KMS-11 (cell line): Measurements from ENCODE around the gene TTC3.

Source experiments
- H2AFZ ChIP-seq: fragments of 200-600 bp; sonication (generic); 2 replicates; pipeline ENCODE4 v1.6.1; 2016; ENCODE audit warnings: antibody characterized with exemption, mixed run types, low read depth
- H3K27ac ChIP-seq: fragments of 200-600 bp; sonication (generic); 2 replicates; pipeline ENCODE4 v1.6.1; 2016; ENCODE audit warnings: mild to moderate bottlenecking, mixed run types
- H3K27me3 ChIP-seq: fragments of 200-600 bp; sonication (generic); 2 replicates; pipeline ENCODE4 v1.6.1; 2017; ENCODE audit warnings: mild to moderate bottlenecking, low read depth, mixed run types, moderate library complexity; ENCODE audit not compliant: insufficient read depth
- H3K36me3 ChIP-seq: fragments of 200-600 bp; sonication (generic); 2 replicates; pipeline ENCODE4 v1.6.1; 2017; ENCODE audit warnings: mild to moderate bottlenecking, mixed run types; ENCODE audit not compliant: insufficient read depth
- H3K4me1 ChIP-seq: fragments of 200-600 bp; sonication (generic); 2 replicates; pipeline ENCODE4 v1.6.1; 2016; ENCODE audit warnings: mild to moderate bottlenecking, low read depth, mixed run types; ENCODE audit not compliant: poor library complexity, severe bottlenecking
- H3K4me2 ChIP-seq: fragments of 200-600 bp; sonication (generic); 2 replicates; pipeline ENCODE4 v1.7.0; 2016; ENCODE audit warnings: mild to moderate bottlenecking, mixed run types
- H3K4me3 ChIP-seq: fragments of 200-600 bp; sonication (generic); IDR thresholded peaks from 2 replicates; pipeline ENCODE4 v1.6.1; 2017; ENCODE audit warnings: low read depth, low read length, mixed read lengths; ENCODE audit not compliant: insufficient read depth
- H3K79me2 ChIP-seq: fragments of 200-600 bp; sonication (generic); 2 replicates; pipeline ENCODE4 v1.6.1; 2016; ENCODE audit warnings: low read depth, mixed run types; ENCODE audit not compliant: insufficient read depth
- H3K9ac ChIP-seq: fragments of 200-600 bp; sonication (generic); 2 replicates; pipeline ENCODE4 v1.6.1; 2016; ENCODE audit warnings: mild to moderate bottlenecking, mixed run types
- H4K20me1 ChIP-seq: fragments of 200-600 bp; sonication (generic); 2 replicates; pipeline ENCODE4 v1.6.1; 2016; ENCODE audit warnings: mild to moderate bottlenecking, mixed run types; ENCODE audit not compliant: insufficient read depth
- TF ChIP-seq, protein P1 (sequence below): fragments of 200-600 bp; sonication (generic); conservative IDR thresholded peaks from 2 replicates; pipeline ENCODE4 v1.6.1; 2017; ENCODE audit warnings: low read depth, mild to moderate bottlenecking, antibody characterized with exemption, low read length, moderate library complexity, mixed read lengths

Gene TTC3

DNA sequence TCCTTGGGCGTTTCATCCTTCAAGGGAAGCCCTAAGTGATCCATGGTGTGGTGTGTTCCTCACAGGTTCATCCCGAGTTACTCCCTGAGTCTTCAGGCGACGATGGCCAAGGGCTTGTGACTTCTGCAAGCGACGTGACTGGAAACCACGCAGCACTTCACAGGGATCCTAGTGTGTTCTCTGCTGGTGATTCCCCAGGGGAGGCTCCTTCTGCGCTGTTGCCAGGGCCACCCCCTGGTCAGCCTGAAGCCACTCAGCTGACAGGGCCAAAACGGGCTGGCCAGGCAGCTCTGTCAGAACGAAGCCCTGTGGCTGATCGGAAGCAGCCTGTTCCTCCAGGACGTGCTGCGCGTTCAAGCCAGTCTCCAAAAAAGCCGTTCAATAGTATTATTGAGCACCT, 122.6 kb downstream of the TTC3 start:
- Histone ChIP-seq H3K9ac (no peak overlapping the region), H3K4me2 (no peak overlapping the region), H3K36me3 (no peaks in the 10 kb centered on the region)

DNA sequence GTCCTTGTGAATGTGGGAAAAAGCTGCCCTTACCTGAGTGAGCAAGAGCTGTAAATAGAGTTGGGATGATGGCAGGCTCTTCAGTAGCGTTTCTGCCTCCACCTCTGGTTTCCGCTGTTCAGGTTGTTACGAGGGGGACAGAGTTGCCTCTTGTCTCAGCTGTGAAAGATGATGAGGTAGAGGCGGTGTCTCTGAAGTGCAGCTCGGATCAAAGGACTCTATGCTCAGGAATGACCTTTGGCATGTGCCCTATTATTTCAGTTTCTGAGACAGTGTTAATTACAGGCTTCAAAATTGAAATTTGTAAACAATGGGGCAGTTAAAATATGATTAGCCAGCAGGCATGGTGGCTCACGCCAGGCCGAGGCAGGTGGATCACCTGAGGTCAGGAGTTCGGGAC, 123.8 kb downstream of the TTC3 start:
- Histone ChIP-seq H3K27ac (no peak overlapping the region), H3K4me1 (no peaks in the 10 kb centered on the region), H3K9ac (no peak overlapping the region), H4K20me1 (no peaks in the 10 kb centered on the region), H3K79me2 (no peaks in the 10 kb centered on the region), H3K4me2 (no peak overlapping the region), H3K27me3 (no peaks in the 10 kb centered on the region), H3K4me3 (no peak overlapping the region), H3K36me3 (no peaks in the 10 kb centered on the region), H2AFZ (no peak overlapping the region)
- TF ChIP-seq, protein P1, sequence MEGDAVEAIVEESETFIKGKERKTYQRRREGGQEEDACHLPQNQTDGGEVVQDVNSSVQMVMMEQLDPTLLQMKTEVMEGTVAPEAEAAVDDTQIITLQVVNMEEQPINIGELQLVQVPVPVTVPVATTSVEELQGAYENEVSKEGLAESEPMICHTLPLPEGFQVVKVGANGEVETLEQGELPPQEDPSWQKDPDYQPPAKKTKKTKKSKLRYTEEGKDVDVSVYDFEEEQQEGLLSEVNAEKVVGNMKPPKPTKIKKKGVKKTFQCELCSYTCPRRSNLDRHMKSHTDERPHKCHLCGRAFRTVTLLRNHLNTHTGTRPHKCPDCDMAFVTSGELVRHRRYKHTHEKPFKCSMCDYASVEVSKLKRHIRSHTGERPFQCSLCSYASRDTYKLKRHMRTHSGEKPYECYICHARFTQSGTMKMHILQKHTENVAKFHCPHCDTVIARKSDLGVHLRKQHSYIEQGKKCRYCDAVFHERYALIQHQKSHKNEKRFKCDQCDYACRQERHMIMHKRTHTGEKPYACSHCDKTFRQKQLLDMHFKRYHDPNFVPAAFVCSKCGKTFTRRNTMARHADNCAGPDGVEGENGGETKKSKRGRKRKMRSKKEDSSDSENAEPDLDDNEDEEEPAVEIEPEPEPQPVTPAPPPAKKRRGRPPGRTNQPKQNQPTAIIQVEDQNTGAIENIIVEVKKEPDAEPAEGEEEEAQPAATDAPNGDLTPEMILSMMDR, result no peak

More for the DNA sequence above, 122.6 kb downstream of the TTC3 start:
- H3K79me2 ChIP-seq, result no peaks in the 10 kb centered on the region
- no peaks in the 10 kb centered on the region for H4K20me1 ChIP-seq
- no peak overlapping the region for H3K27ac ChIP-seq
- TF ChIP-seq, protein P1, result no peak
- no peak overlapping the region for H3K4me3 ChIP-seq
- H3K4me1 ChIP-seq, result no peaks in the 10 kb centered on the region
- no peak overlapping the region for H2AFZ ChIP-seq
- H3K27me3 ChIP-seq, result no peaks in the 10 kb centered on the region

DNA sequence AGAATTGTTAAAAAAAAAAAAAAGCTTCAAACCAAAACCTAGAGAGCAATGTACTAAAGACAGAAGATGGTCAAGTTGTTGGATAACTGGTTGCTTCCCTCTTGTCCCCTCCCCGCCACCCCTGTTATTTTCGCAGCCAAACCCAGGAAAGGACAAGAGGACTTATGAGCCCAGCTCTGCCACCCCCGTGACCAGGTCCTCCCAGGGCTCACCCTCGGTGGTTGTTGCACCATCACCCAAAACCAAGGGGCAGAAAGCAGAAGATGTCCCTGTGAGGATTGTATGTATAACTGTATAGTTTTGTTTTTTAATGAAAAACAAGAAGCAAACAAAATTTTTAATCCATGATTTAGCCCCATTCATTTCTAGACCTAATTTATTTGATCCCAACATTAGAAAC, 124.7 kb downstream of the TTC3 start:
- TF ChIP-seq, protein P1, result no peak
- Histone ChIP-seq H3K27me3 (no peaks in the 10 kb centered on the region), H3K36me3 (no peaks in the 10 kb centered on the region; the same call in 1 of the 2 replicates), H3K4me3 (no peak overlapping the region), H4K20me1 (no peaks in the 10 kb centered on the region), H3K4me2 (no peak overlapping the region), H2AFZ (no peak overlapping the region), H3K9ac (no peak overlapping the region), H3K79me2 (no peaks in the 10 kb centered on the region), H3K4me1 (no peaks in the 10 kb centered on the region), H3K27ac (no peak overlapping the region)

DNA sequence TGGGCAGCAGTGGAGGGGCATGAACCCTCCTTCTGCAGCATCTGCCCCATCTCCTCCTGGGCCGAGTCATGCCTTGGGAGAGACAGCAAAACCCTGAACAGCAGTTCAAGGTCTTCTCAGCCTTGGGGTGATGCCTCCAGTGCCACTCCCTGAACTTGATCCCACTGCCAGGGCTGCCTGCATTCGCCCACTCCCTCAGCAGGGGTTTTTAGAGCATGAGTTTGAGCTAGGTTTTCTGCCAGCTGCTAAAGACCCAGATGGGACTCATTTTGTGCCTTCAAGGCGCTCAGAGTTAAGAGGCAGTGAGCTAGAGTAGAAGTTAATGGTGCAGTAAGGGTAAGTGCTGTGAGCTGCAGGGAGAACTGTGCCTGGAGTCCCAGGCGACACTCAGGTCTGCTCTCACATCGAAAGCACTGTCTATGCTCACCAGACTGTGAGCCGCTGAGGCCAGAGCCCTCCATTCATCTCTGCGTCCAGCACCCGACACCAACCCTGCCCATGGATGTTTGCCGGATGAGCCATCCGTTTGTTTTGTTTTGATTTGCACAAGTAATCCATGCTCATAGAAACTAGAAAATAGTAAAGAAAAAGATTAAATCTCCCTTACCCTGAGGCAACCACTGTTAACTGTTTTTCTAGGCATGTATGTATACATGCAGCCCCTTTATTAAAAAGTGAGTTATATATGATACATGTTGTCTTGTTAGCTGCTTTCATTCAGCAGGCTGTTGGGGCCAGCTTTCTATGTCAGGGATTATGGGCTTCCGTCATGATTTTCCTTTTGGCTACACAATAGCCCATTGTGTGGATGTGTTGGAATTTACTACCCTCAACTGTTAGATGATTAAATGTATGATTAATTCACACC, 126.2 kb downstream of the TTC3 start:
- Histone ChIP-seq H3K36me3 (no peaks in the 10 kb centered on the region; the same call in 1 of the 2 replicates), H3K79me2 (no peaks in the 10 kb centered on the region), H3K4me3 (no peak overlapping the region), H3K4me1 (no peaks in the 10 kb centered on the region), H3K27ac (no peak overlapping the region), H3K4me2 (no peak overlapping the region), H3K27me3 (no peaks in the 10 kb centered on the region), H2AFZ (no peak overlapping the region), H4K20me1 (no peaks in the 10 kb centered on the region), H3K9ac (no peak overlapping the region)
- TF ChIP-seq, protein P1, result no peak
